Natural killer cell treated with Interleukin-12 subunit alpha and Interleukin-12 subunit beta and Interleukin-15 and Interleukin-18, amount 100 ng/mL, for 72 hours (primary cell): ENCODE measurements around the gene ETV5. TPM values are rescaled to one million over a fixed set of nuclear protein-coding genes. Genes with fewer than 3 reads are reported as not detected.

ENCODE experiments used
- ATAC-seq, 2 donors: fragments of 150-1000 bp; cut with Tn5 transposase in 1 of 2; sonication (Bioruptor Pico), chemical (Tn5 transposase) in 1 of 2; 2 replicates each; pipeline ENCODE4 v1.10.0; 2021
- DNase-seq: peaks from one replicate; pipeline ENCODE4 v3.0.0; 2022; ENCODE audit warnings: low spot score
- H3K27ac Mint-ChIP-seq, 2 donors: 1 replicate in 1 of 2; 2 replicates in 1 of 2; pipeline ENCODE4 v1.8.0; 2022; ENCODE audit warnings: mixed read lengths in 2 of 2, mild to moderate bottlenecking in 1 of 2, moderate library complexity in 1 of 2
- H3K27me3 Mint-ChIP-seq, 2 donors: 1 replicate in 1 of 2; 2 replicates in 1 of 2; pipeline ENCODE4 v1.8.0; 2022; ENCODE audit warnings: mixed read lengths in 2 of 2
- H3K36me3 Mint-ChIP-seq: one replicate; pipeline ENCODE4 v1.8.0; 2022; ENCODE audit warnings: mixed read lengths
- H3K4me1 Mint-ChIP-seq, 2 donors: 1 replicate in 1 of 2; 2 replicates in 1 of 2; pipeline ENCODE4 v1.8.0; 2022; ENCODE audit warnings: low read depth in 2 of 2, mixed read lengths in 2 of 2, mild to moderate bottlenecking in 1 of 2
- H3K4me3 Mint-ChIP-seq: one replicate; pipeline ENCODE4 v1.8.0; 2022; ENCODE audit warnings: mixed read lengths
- H3K9me3 Mint-ChIP-seq: 2 replicates; pipeline ENCODE4 v1.8.0; 2022; ENCODE audit warnings: mixed read lengths
- total RNA-seq, 2 donors: library from RNA; stranded (reverse); gene quantifications; one replicate each; pipeline ENCODE4 v1.2.3, GENCODE V29; 2022

Gene ETV5
- total RNA-seq, 2 donors from 2014 or later, result 61.6 to 113 TPM

DNA sequence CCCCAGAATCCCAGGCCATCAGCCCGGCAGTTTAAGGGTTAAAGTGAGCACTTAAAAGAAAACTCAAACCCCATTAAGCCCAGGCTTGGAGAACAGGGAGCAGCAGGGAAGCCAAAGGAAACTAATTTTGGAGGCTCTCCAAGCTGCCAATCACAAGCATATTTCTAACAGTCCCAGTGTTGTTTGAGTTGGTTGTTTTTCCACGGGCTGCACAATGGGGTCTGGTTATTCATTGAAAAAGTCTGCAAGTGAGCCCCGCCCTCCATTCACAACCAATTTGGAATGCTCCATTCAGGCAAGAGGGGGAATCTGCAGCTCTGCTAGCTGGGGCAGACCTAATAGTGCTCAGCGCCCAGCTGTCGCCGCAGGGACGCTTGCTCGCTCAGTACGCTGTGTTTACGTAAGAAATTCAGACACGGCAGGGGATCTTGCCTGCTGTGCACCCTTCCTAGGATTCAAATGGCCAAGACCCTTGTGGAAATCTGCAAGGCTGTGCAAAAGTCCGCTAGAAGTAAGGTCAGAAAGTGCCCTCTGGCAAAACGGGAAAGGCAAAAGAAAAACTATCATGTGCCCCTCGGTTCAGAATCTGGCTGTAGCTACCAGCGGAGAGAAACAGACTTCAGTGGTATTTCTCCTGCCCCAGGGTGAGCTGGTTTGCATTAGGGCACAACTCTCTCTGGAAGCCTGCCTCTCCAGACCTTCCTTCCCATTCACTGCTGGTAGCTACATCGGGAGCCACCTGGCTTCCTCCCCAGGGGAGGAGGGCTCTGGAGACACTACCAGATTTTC lies 11.0 kb downstream of the ETV5 start:
- peaks cover 19 to 35% of the 10 kb centered on the region in 2 donors for H3K27me3 Mint-ChIP-seq
- no peak overlapping the region for H3K4me3 Mint-ChIP-seq
- H3K9me3 Mint-ChIP-seq, result no peaks in the 10 kb centered on the region
- ATAC-seq (no peak), DNase-seq (no peak)
- H3K36me3 Mint-ChIP-seq, result peaks cover 8% of the 10 kb centered on the region
- peaks cover 0 to 5% of the 10 kb centered on the region in 2 donors for H3K4me1 Mint-ChIP-seq
- peak overlapping the region in 1 of 2 donors; percentile 34 for H3K27ac Mint-ChIP-seq

DNA sequence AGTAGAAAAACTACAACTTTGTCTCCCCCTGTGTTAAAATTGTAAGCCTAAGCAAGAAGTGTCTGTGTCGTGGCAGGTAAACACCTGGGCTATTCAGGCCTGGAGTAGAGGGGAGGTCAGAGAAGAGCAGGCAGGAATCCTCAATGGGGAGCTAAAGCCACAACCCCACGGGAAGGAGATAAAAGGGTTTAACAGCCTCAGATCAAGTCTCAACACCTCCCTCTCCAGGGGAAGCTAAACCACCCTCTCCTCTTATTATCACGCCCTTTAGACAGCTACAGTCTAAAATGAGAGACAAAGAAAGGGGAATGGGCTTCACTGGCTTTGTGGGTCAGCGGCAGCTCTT lies 11.6 kb downstream of the ETV5 start:
- Mint-ChIP-seq H3K9me3 (no peaks in the 10 kb centered on the region), H3K4me1 (peaks cover 0 to 3% of the 10 kb centered on the region in 2 donors), H3K27ac (no peak overlapping the region), H3K36me3 (peaks cover 5% of the 10 kb centered on the region), H3K4me3 (no peak overlapping the region), H3K27me3 (peaks cover 15 to 31% of the 10 kb centered on the region in 2 donors)
- DNase-seq (no peak), ATAC-seq (no peak)

DNA sequence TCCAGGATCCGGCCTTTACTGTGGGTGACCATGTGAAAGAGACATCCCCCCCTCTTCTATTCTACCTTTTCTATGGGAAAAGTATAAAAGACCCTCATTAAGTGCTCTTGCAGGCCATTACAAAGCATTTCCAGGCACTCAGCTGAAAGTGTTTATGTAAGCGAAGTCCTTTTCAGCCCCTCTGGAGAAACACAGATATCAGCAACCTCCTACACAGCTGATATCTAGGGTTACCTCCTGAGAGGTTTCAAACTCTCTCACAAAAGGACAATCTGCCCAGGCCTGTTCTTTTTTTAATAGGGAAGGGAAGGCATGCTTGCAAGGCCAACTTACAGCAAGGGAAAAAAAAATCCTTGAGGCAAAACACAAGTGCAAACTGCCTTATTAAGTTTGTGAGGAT lies 12.6 kb downstream of the ETV5 start:
- H3K4me3 Mint-ChIP-seq, result no peak overlapping the region
- H3K9me3 Mint-ChIP-seq, result no peaks in the 10 kb centered on the region
- no peak overlapping the region for H3K27ac Mint-ChIP-seq
- H3K27me3 Mint-ChIP-seq, result peaks cover 15 to 31% of the 10 kb centered on the region in 2 donors
- peaks cover 0 to 3% of the 10 kb centered on the region in 2 donors for H3K4me1 Mint-ChIP-seq
- DNase-seq (no peak), ATAC-seq (no peak)
- H3K36me3 Mint-ChIP-seq, result peaks cover 6% of the 10 kb centered on the region

DNA sequence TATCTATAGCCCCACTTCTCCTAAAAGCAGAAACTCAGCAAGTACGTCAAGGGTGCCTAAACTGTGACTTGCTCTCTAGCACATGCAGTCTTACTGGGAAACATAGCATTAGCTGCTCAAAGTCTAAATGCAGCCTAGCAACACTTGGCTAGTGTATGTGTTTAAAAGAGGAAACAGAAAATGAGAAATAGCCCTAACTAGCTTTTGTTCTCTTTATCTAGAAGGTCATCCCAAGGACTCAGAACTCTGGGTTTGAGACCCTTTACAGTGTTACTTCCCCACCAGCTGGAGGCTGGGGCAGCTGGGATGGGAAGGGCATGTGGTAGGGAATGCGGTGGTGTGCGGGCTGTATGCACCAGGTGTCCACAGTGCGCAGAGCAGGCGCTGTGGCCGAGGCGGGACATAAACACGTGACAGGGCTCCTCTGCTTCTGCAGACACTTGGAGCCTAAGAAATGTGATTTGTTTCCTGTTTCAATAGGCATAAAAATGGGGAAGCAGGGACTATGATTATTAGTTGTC lies 13.3 kb downstream of the ETV5 start:
- no peaks in the 10 kb centered on the region for H3K9me3 Mint-ChIP-seq
- H3K36me3 Mint-ChIP-seq, result peaks cover 6% of the 10 kb centered on the region
- no peak overlapping the region for H3K4me3 Mint-ChIP-seq
- H3K4me1 Mint-ChIP-seq, result peaks cover 0 to 3% of the 10 kb centered on the region in 2 donors
- DNase-seq (no peak), ATAC-seq (no peak)
- H3K27ac Mint-ChIP-seq, result no peak overlapping the region
- peaks cover 15 to 31% of the 10 kb centered on the region in 2 donors for H3K27me3 Mint-ChIP-seq

DNA sequence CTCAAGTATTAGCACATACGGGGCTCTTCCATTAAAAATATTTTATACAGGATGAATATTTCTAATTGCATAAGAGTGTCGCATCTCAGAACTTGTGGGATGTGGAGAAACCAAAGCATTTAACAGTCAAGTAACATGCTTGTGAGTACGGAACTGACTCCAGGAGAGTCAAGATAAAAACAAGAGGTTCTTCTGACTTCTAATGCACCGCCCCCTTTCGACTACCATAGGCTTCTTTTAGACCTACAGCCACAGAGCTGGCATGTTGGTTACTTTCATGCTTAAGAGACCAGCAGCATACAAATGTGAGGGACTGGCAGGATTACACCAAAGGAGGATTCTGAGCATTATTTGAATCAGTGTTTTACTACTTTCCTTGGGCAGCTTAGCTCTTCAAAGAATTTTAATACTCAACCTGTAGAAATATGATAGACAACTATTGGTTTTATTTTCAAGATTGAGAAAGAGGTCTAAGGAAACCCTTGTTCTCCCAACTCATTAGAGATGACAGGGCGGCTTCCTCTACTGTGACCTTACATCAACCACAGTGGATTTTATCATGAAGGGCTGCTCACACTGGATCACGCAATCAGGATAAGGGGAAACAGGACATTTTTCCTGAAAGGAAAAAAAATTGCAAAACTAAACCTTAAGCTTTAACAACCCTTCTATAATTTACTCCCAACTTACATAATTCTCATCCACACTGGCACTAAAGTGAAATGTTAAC lies 14.0 kb downstream of the ETV5 start:
- Mint-ChIP-seq H3K4me1 (peaks cover 0 to 3% of the 10 kb centered on the region in 2 donors), H3K27ac (no peak overlapping the region), H3K9me3 (no peaks in the 10 kb centered on the region), H3K27me3 (peaks cover 15 to 38% of the 10 kb centered on the region in 2 donors), H3K4me3 (no peak overlapping the region), H3K36me3 (peaks cover 6% of the 10 kb centered on the region)
- no peak for ATAC-seq
- no peak for DNase-seq

DNA sequence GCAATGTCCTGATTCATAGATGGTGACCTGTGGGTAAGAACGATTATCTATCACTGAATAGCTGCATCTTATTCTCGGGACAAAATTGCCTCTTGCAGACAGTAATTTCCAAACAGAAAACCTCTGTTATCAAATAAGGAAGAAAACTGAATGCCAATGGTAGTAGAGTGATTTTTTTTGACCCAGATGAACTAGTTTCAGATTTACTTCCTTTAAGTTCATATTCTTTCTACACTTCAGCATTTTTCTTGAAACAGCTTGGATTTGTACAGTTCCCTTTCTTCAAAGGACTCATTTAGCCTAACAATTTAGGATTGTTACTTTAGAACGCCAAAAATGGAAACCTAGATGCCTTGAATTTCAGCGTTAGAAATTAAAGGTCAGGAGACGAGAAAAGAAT lies 14.6 kb downstream of the ETV5 start:
- Mint-ChIP-seq H3K27ac (no peak overlapping the region), H3K27me3 (peaks cover 19 to 44% of the 10 kb centered on the region in 2 donors), H3K4me3 (no peak overlapping the region), H3K4me1 (peaks cover 0 to 3% of the 10 kb centered on the region in 2 donors), H3K36me3 (peaks cover 6% of the 10 kb centered on the region), H3K9me3 (no peaks in the 10 kb centered on the region)
- no peak for DNase-seq
- ATAC-seq, result no peak

DNA sequence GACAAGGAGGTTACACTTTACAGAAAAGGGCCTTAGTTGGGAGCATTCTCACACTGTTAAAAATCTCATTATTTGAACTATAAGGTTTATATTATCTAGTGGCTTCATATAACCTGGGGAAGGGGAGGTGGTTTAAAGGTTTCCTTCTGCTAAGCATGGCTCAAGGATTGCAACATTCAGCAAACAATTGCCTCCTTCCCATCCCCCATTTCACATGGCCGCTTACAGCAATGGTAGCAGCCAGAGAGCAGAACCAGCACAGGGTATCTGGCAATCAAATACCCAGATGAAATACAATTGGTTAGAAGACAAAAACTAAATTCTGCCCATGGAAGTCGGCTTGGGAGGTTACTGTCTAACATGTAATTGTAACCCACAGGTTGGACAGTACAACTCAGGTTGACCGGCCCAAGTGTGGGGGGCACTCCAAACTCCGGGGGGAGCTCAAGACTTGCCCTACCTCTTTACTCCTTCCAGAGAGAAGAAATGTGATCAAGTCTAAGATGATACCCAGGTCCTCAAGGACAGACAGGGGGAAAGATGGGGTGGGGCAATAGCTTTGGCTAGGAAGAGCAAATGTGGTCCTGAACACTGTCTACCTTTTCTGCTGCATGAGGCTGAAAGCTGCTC lies 15.5 kb downstream of the ETV5 start:
- DNase-seq (no peak), ATAC-seq (no peak)
- H3K9me3 Mint-ChIP-seq, result no peaks in the 10 kb centered on the region
- peaks cover 6% of the 10 kb centered on the region for H3K36me3 Mint-ChIP-seq
- H3K4me1 Mint-ChIP-seq, result peaks cover 0 to 3% of the 10 kb centered on the region in 2 donors
- no peak overlapping the region for H3K4me3 Mint-ChIP-seq
- peaks cover 12 to 36% of the 10 kb centered on the region in 2 donors for H3K27me3 Mint-ChIP-seq
- H3K27ac Mint-ChIP-seq, result no peak overlapping the region

DNA sequence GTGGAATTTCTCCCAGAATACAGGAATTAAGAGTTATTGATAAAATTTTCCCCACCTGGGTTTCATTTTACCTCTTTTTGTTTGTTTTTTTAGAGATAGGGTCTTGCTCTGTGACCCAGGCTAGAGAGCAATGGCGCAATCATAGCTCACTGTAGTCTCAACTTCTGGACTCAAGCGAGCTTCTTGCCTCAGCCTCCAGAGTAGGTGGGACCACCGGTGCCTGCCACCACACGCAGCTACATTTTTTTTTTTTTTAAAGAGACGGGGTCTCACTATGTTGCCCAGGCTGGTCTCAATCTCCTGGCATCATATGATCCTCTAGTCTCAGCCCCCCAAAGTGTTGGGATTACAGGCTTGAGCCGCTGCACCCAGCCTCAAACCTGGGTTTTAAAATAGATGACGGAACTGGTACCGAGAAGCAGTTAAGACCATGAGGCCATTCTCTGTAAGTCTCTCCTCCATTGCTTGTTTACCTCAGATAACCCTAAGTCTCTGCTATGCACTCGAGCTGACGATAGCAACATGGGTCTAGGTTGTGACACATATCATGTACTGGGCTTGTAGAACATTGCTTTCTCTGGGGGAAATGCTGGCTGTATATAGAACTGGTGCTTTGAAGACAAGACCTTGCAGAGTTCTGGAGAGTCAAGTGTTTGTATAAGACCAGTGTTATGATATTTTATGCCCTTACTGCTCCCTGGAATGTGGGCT lies 16.4 kb downstream of the ETV5 start:
- no peaks in the 10 kb centered on the region for H3K9me3 Mint-ChIP-seq
- no peak for DNase-seq
- no peak overlapping the region for H3K4me3 Mint-ChIP-seq
- peaks cover 10% of the 10 kb centered on the region for H3K36me3 Mint-ChIP-seq
- peaks cover 9 to 31% of the 10 kb centered on the region in 2 donors for H3K27me3 Mint-ChIP-seq
- ATAC-seq, result no peak
- H3K4me1 Mint-ChIP-seq, result peaks cover 0 to 3% of the 10 kb centered on the region in 2 donors
- no peak overlapping the region for H3K27ac Mint-ChIP-seq

DNA sequence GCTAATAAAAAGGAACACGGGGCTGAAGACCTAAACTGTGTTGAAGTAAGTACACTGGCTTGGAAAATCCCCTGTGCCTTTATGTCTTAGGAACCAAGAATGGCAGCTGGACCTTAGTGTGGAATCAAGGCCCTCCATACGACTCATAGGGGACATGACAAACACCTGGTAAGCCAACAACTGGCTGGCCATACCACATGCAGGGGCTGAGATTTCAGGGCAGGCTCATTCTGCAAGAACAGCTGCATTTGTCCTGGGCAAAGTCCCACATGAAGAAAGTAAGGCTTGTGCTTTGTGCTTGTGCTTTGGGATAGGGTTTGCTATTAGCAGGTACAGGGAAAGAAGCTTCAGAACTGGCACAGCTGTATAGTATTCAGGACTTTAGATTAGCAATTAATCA lies 18.0 kb downstream of the ETV5 start:
- ATAC-seq (no peak), DNase-seq (no peak)
- Mint-ChIP-seq H3K4me3 (no peak overlapping the region), H3K9me3 (no peaks in the 10 kb centered on the region), H3K4me1 (no peaks in the 10 kb centered on the region), H3K27me3 (peaks cover 4 to 23% of the 10 kb centered on the region in 2 donors), H3K36me3 (peaks cover 15% of the 10 kb centered on the region), H3K27ac (no peak overlapping the region)

DNA sequence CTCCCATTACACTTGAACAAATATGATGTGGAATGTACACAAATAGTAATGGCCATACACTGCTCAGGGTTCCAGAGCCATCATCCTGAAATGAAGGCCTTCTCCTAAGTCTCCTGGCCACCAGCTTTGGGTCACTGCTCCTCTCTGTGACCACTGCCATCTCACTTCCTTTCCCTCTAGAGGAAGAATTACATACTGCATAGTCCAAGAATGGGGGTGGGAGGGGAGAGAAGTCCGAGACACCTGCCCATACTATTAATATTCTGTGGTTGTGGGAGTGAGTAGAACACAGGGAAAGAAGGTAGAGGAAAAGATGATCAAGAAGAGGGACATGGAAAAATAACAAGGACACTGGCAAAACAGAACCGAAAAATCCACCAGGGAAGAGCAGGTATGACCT lies 20.6 kb downstream of the ETV5 start:
- H3K4me3 Mint-ChIP-seq, result no peak overlapping the region
- DNase-seq (no peak), ATAC-seq (no peak)
- peaks cover 4 to 22% of the 10 kb centered on the region in 2 donors for H3K27me3 Mint-ChIP-seq
- H3K36me3 Mint-ChIP-seq, result peaks cover 15% of the 10 kb centered on the region
- no peak overlapping the region for H3K27ac Mint-ChIP-seq
- H3K9me3 Mint-ChIP-seq, result no peaks in the 10 kb centered on the region
- no peaks in the 10 kb centered on the region for H3K4me1 Mint-ChIP-seq

DNA sequence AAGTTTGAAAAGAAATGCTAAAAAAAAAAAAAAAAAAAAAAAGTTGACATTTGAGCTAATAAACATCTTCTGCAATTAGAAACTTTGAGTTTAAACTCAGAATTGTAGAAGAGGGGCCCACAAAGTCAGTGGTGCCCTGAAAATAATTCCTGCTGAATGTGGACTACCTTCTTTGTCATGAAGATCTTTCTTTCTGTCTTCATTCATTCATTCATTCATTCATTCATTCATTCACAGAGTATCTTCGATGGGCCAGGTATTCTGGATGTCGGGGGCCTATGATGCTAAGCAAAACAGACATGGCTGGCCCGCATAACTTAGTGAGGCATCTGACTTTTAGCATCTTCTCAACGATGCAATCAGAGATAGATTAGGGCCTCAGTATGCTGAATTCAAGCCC lies 24.6 kb downstream of the ETV5 start:
- Mint-ChIP-seq H3K4me1 (no peaks in the 10 kb centered on the region), H3K27me3 (peaks cover 3 to 14% of the 10 kb centered on the region in 2 donors), H3K9me3 (no peaks in the 10 kb centered on the region), H3K36me3 (peaks cover 10% of the 10 kb centered on the region), H3K27ac (no peak overlapping the region), H3K4me3 (no peak overlapping the region)
- ATAC-seq (no peak), DNase-seq (no peak)

DNA sequence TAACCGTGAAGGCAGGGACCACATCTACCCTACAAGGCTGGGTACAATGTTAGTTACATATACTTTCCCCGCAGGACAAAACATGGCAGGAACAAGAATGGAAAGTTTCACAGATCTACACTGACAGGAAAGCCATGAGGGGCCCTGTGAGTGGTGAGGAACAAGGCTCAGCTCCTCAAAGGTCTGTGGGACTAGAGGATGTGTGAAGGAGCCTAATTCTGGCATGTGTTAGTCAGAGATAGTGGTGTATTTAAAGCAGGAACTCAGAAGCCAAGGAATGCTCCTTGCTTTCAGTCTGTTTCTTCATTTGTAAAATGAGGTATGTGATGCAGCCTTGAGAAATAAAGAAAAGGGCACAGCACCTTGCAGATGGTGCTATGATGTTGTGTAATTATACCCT lies 25.1 kb downstream of the ETV5 start:
- ATAC-seq (no peak), DNase-seq (no peak)
- Mint-ChIP-seq H3K4me3 (no peak overlapping the region), H3K4me1 (no peaks in the 10 kb centered on the region), H3K9me3 (no peaks in the 10 kb centered on the region), H3K36me3 (peaks cover 14% of the 10 kb centered on the region), H3K27ac (no peak overlapping the region), H3K27me3 (peaks cover 3 to 14% of the 10 kb centered on the region in 2 donors)

DNA sequence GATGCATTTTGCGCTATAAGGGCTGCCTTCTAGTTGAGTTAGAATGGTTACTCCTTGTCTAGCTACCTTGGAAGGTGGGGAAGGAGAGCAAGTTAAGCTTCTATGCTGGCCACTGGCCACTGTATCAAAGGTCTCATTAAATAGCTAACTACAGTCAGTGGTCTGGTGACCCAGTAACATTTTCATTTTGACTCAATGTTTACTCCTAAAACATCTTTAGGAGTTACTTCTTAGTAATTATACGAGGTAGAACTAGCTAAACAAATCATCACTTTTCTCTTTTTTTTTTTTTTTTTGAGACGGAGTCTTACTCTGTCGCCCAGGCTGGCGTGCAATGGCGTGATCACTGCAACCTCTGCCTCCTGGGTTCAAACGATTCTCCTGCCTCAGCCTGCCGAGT lies 26.7 kb downstream of the ETV5 start:
- Mint-ChIP-seq H3K27me3 (peaks cover 3 to 14% of the 10 kb centered on the region in 2 donors), H3K9me3 (no peaks in the 10 kb centered on the region), H3K4me3 (no peak overlapping the region), H3K36me3 (peaks cover 16% of the 10 kb centered on the region), H3K27ac (no peak overlapping the region), H3K4me1 (no peaks in the 10 kb centered on the region)
- DNase-seq (no peak), ATAC-seq (no peak)
